ENCODE data around the gene HTR2A. TPM values are rescaled to one million over a fixed set of nuclear protein-coding genes. Genes with fewer than 3 reads are reported as not detected.
A peak's percentile ranks its signal among the peaks of the same experiment; 100 is the strongest.

Gene HTR2A
- total RNA-seq (2022) = not detected in 2 replicates
- Bru-seq, nascent RNA = percentile 4 among the genes with signal in this experiment
- BruChase-seq, experiment 1, labeled RNA remaining after a 6-hour chase = not detected
- not detected for BruChase-seq, experiment 2, labeled RNA remaining after a 2-hour chase
- long read RNA-seq = 0 reads

- CTCF ChIA-PET = interaction anchor here (1.5 to 1.7 kb wide), 2 partner anchors 10 to 13 kb away, joined by 5 to 7 read pairs; no protein-coding TSS in a partner anchor
- Mint-ChIP-seq H3K27me3 (ENCODE audit: insufficient read depth, unreplicated experiment) (peaks cover 33% of the 10 kb centered on the region), H3K4me1 (ENCODE audit: insufficient read depth, unreplicated experiment) (peaks cover 16% of the 10 kb centered on the region), H3K36me3 (ENCODE audit: insufficient read depth, unreplicated experiment) (no peaks in the 10 kb centered on the region), H3K4me3 (ENCODE audit: unreplicated experiment) (peak within 1 kb of the TSS; percentile 65), H3K9me3 (ENCODE audit: unreplicated experiment) (no peaks in the 10 kb centered on the region), H3K27ac (ENCODE audit: low read depth, unreplicated experiment) (no peak within 1 kb of the TSS)
- POLR2A ChIA-PET = interaction anchor here (0.9 kb wide), 1 partner anchor 10 kb away, joined by 4 read pairs; no protein-coding TSS in a partner anchor
- TF ChIP-seq CTCF (IDR thresholded peaks at IDR 0.05; ENCODE audit: unreplicated experiment) = no peak
- no TSS peak for BruUV-seq (replicated peaks)
- intact Hi-C loops (cut with micrococcal nuclease) = no loop called here
- no peak for DNase-seq (ENCODE audit: unreplicated experiment)
Observed at GRCh38 chr13:46896341-46897137, at the start of gene HTR2A. Gene HTR2A (minus strand): TSS chr13:46897053. CDS start chr13:46895906, 1,147 bp downstream.

- BruUV-seq (replicated peaks) = no TSS peak
- CTCF ChIA-PET = no interaction called here
- no peak for DNase-seq (ENCODE audit: unreplicated experiment)
- Mint-ChIP-seq H3K4me3 (ENCODE audit: unreplicated experiment) (no peak overlapping the region), H3K27me3 (ENCODE audit: insufficient read depth, unreplicated experiment) (no peaks in the 10 kb centered on the region), H3K9me3 (ENCODE audit: unreplicated experiment) (no peaks in the 10 kb centered on the region), H3K36me3 (ENCODE audit: insufficient read depth, unreplicated experiment) (no peaks in the 10 kb centered on the region), H3K4me1 (ENCODE audit: insufficient read depth, unreplicated experiment) (no peaks in the 10 kb centered on the region), H3K27ac (ENCODE audit: low read depth, unreplicated experiment) (no peak overlapping the region)
- no peak for TF ChIP-seq CTCF (IDR thresholded peaks at IDR 0.05; ENCODE audit: unreplicated experiment)
- POLR2A ChIA-PET = no interaction called here
- intact Hi-C loops (cut with micrococcal nuclease) = no loop called here
Observed at GRCh38 chr13:46936525-46936924, 39.7 kb upstream of the HTR2A start.

DNA sequence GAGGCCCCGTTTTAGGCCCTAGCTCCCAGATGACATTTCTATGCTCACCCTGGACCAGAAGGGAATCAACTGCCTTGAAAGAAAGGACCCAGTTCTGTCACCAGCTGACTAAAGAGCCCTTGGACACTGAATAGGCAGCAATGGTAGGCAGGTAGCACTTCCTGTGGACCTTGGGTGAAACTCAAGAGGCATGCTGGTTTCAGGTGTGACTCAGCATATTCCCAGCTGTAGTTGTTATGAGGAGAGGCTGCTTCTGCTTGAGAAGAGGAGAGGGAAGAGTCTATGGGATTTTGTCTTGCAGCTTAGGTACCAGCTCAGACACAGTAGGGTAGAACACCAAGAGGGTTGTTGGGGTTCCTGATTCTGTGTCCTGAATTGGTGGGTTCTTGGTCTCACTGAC, 37.9 kb upstream of the HTR2A start:
- Mint-ChIP-seq H3K4me3 (ENCODE audit: unreplicated experiment) (no peak overlapping the region), H3K27me3 (ENCODE audit: insufficient read depth, unreplicated experiment) (no peaks in the 10 kb centered on the region), H3K4me1 (ENCODE audit: insufficient read depth, unreplicated experiment) (no peaks in the 10 kb centered on the region), H3K36me3 (ENCODE audit: insufficient read depth, unreplicated experiment) (no peaks in the 10 kb centered on the region), H3K9me3 (ENCODE audit: unreplicated experiment) (no peaks in the 10 kb centered on the region), H3K27ac (ENCODE audit: low read depth, unreplicated experiment) (no peak overlapping the region)
- TF ChIP-seq CTCF (IDR thresholded peaks at IDR 0.05; ENCODE audit: unreplicated experiment) = no peak
- POLR2A ChIA-PET = no interaction called here
- intact Hi-C loops (cut with micrococcal nuclease) = no loop called here
- DNase-seq (ENCODE audit: unreplicated experiment) = peak; percentile 16
- BruUV-seq (replicated peaks) = no TSS peak
- CTCF ChIA-PET = no interaction called here

DNA sequence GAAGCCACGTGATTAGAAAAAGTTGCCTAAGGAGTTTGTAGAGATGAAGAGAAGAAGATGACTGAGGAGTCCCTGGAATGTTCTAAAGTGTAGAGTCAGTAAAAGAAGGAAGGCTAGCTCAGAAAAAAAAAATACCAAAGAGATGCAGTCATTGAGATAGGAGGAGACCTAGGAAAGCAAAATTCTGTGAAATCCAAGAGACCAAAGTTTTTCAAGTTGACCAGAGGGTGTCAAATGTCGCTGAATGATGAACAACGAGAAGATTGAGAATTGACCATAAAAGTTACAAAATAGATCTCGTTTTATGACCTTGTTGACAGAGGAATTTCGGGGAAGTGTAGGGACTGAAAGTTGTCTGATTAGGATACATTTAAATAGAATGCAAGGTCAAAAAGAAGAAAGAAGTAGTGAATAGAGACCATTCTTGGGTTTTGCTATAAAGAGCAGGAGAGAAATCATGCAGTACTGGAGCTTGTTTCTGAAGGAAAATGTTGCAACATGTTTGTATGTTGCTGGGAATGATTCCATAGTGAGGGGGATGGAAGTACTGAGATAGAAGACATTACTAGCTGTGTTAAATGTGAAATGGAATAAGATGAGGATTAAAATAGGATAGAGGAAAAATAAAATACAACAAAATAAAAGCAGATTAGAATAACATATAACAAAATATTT, 30.2 kb upstream of the HTR2A start:
- Mint-ChIP-seq H3K4me3 (ENCODE audit: unreplicated experiment) (no peak overlapping the region), H3K4me1 (ENCODE audit: insufficient read depth, unreplicated experiment) (no peaks in the 10 kb centered on the region), H3K36me3 (ENCODE audit: insufficient read depth, unreplicated experiment) (no peaks in the 10 kb centered on the region), H3K9me3 (ENCODE audit: unreplicated experiment) (no peaks in the 10 kb centered on the region), H3K27me3 (ENCODE audit: insufficient read depth, unreplicated experiment) (no peaks in the 10 kb centered on the region), H3K27ac (ENCODE audit: low read depth, unreplicated experiment) (no peak overlapping the region)
- intact Hi-C loops (cut with micrococcal nuclease) = no loop called here
- POLR2A ChIA-PET = no interaction called here
- CTCF ChIA-PET = interaction anchor here (0.6 kb wide), 1 partner anchor 111 kb away, joined by 5 read pairs; no protein-coding TSS in a partner anchor
- no peak for TF ChIP-seq CTCF (IDR thresholded peaks at IDR 0.05; ENCODE audit: unreplicated experiment)
- BruUV-seq (replicated peaks) = no TSS peak
- no peak for DNase-seq (ENCODE audit: unreplicated experiment)
